GM23338 (cell line): Measurements from ENCODE around the gene USP15. TPM values are rescaled to one million over a fixed set of nuclear protein-coding genes. Genes with fewer than 3 reads are reported as not detected.

Experiments used
- ATAC-seq: fragments of 200-7000 bp; cut with Tn5 transposase; 3 replicates; pipeline ENCODE4 v1.9.1; 2020
- DNase-seq: peaks from one replicate; pipeline ENCODE4 v3.0.0-alpha.2; 2015; ENCODE audit warnings: low spot score
- H2AFZ ChIP-seq: fragments of 200-600 bp; sonication (generic); 2 replicates; pipeline ENCODE4 v1.8.0; 2016; ENCODE audit warnings: antibody characterized with exemption, mild to moderate bottlenecking, moderate library complexity
- H3F3A ChIP-seq: fragments of 200-600 bp; sonication (generic); replicated peaks from 2 replicates; pipeline ENCODE4 v1.8.0; 2017; ENCODE audit warnings: antibody characterized with exemption, mixed run types, low read depth
- H3K27ac ChIP-seq: fragments of 200-600 bp; sonication (generic); 2 replicates; pipeline ENCODE4 v1.6.1; 2016; ENCODE audit warnings: low read depth
- H3K27me3 ChIP-seq: fragments of 200-600 bp; sonication (generic); 2 replicates; pipeline ENCODE4 v1.8.0; 2016; ENCODE audit warnings: mild to moderate bottlenecking, mixed run types, moderate library complexity; ENCODE audit not compliant: insufficient read depth
- H3K36me3 ChIP-seq: fragments of 200-600 bp; sonication (generic); 2 replicates; pipeline ENCODE4 v1.8.0; 2016; ENCODE audit warnings: mild to moderate bottlenecking; ENCODE audit not compliant: insufficient read depth
- H3K4me1 ChIP-seq: fragments of 200-600 bp; sonication (generic); 2 replicates; pipeline ENCODE4 v1.8.0; 2016; ENCODE audit warnings: mild to moderate bottlenecking, moderate library complexity; ENCODE audit not compliant: insufficient read depth
- H3K4me2 ChIP-seq: fragments of 200-600 bp; sonication (generic); 2 replicates; pipeline ENCODE4 v1.7.1; 2017; ENCODE audit warnings: mixed run types
- H3K4me3 ChIP-seq: fragments of 200-600 bp; sonication (generic); 2 replicates; pipeline ENCODE4 v1.6.1; 2016; ENCODE audit warnings: mixed run types
- H3K79me2 ChIP-seq: fragments of 200-600 bp; sonication (generic); replicated peaks from 2 replicates; pipeline ENCODE4 v1.8.0; 2017; ENCODE audit warnings: mild to moderate bottlenecking; ENCODE audit not compliant: insufficient read depth
- H3K9me2 ChIP-seq: fragments of 200-600 bp; sonication (generic); 2 replicates; pipeline ENCODE4 v1.8.0; 2017; ENCODE audit not compliant: insufficient read depth
- H4K20me1 ChIP-seq: fragments of 200-600 bp; sonication (generic); replicated peaks from 2 replicates; pipeline ENCODE4 v1.8.0; 2017; ENCODE audit warnings: mild to moderate bottlenecking; ENCODE audit not compliant: insufficient read depth
- H3K27ac Mint-ChIP-seq: 2 replicates; pipeline ENCODE4 v1.8.0; 2020; ENCODE audit warnings: inconsistent platforms, mild to moderate bottlenecking, moderate library complexity, mixed read lengths
- H3K27me3 Mint-ChIP-seq: 3 replicates; pipeline ENCODE4 v1.8.0; 2022; ENCODE audit warnings: low read depth, mild to moderate bottlenecking, moderate library complexity, mixed read lengths, inconsistent platforms; ENCODE audit not compliant: insufficient read depth, poor library complexity
- H3K36me3 Mint-ChIP-seq: 3 replicates; pipeline ENCODE4 v1.8.0; 2021; ENCODE audit warnings: low read depth, mild to moderate bottlenecking, inconsistent platforms, moderate library complexity, mixed read lengths
- H3K4me1 Mint-ChIP-seq: 3 replicates; pipeline ENCODE4 v1.8.0; 2020; ENCODE audit warnings: mild to moderate bottlenecking, inconsistent platforms, mixed read lengths
- H3K4me3 Mint-ChIP-seq: 3 replicates; pipeline ENCODE4 v1.8.0; 2021; ENCODE audit warnings: moderate library complexity, mild to moderate bottlenecking, inconsistent platforms, mixed read lengths
- H3K9me3 Mint-ChIP-seq: 3 replicates; pipeline ENCODE4 v1.8.0; 2020; ENCODE audit warnings: moderate library complexity, mild to moderate bottlenecking, inconsistent platforms, mixed read lengths
- CREB1 ChIP-seq: fragments of 250-450 bp; sonication (Bioruptor Pico); IDR thresholded peaks from 2 replicates; pipeline ENCODE4 v1.5.0; 2020; ENCODE audit warnings: low read depth, mild to moderate bottlenecking, moderate library complexity
- CTCF ChIP-seq, 2 experiments: fragments of 200-600 bp in 1 of 2; sonication (generic) in 1 of 2; conservative IDR thresholded peaks; 2 replicates each; pipeline versions ENCODE4 v1.5.1 to v1.6.1; 2016 to 2017; ENCODE audit warnings: antibody characterized with exemption in 2 of 2, low read depth in 2 of 2, mild to moderate bottlenecking in 2 of 2, moderate library complexity in 1 of 2
- ETS1 ChIP-seq: IDR thresholded peaks from 2 replicates; pipeline ENCODE4 v1.6.1; 2016; ENCODE audit warnings: antibody characterized with exemption
- EZH2 ChIP-seq: fragments of 200-600 bp; sonication (generic); IDR thresholded peaks from one replicate; pipeline ENCODE4 v1.8.0; 2017; ENCODE audit warnings: antibody characterized with exemption, mild to moderate bottlenecking, low read depth; ENCODE audit not compliant: unreplicated experiment
- EZH2phosphoT487 ChIP-seq: fragments of 200-600 bp; sonication (generic); IDR thresholded peaks from one replicate; pipeline ENCODE4 v1.8.1; 2018; ENCODE audit warnings: antibody characterized with exemption; ENCODE audit not compliant: unreplicated experiment
- JUNB ChIP-seq: IDR thresholded peaks from one replicate; pipeline ENCODE4 v1.6.1; 2016; ENCODE audit warnings: antibody characterized with exemption; ENCODE audit not compliant: unreplicated experiment
- NANOG ChIP-seq: IDR thresholded peaks from 2 replicates; pipeline ENCODE4 v1.6.1; 2016; ENCODE audit warnings: antibody characterized with exemption, borderline replicate concordance
- POLR2AphosphoS5 ChIP-seq: IDR thresholded peaks from 2 replicates; pipeline ENCODE4 v1.6.1; 2016; ENCODE audit warnings: antibody characterized with exemption, low read depth
- REST ChIP-seq: IDR thresholded peaks from one replicate; pipeline ENCODE4 v1.6.1; 2018; ENCODE audit warnings: antibody characterized with exemption; ENCODE audit not compliant: unreplicated experiment
- STAT1 ChIP-seq: IDR thresholded peaks from one replicate; pipeline ENCODE4 v1.6.1; 2016; ENCODE audit warnings: antibody characterized with exemption; ENCODE audit not compliant: unreplicated experiment
- ZNF114 ChIP-seq: fragments of 250-450 bp; sonication (Bioruptor Pico); IDR thresholded peaks from 2 replicates; pipeline ENCODE4 v1.5.0; 2020; ENCODE audit warnings: mild to moderate bottlenecking, moderate library complexity
- ZNF331 ChIP-seq: fragments of 250-450 bp; sonication (Bioruptor Pico); IDR thresholded peaks from 2 replicates; pipeline ENCODE4 v1.5.0; 2020; ENCODE audit warnings: low read depth, mild to moderate bottlenecking, moderate library complexity
- ZNF462 ChIP-seq: fragments of 250-450 bp; sonication (Bioruptor Pico); IDR thresholded peaks from 2 replicates; pipeline ENCODE4 v1.5.0; 2020; ENCODE audit warnings: mild to moderate bottlenecking, moderate library complexity
- polyA plus RNA-seq: library from polyadenylated mRNA; unstranded; fragments of >200 nt; fragmentation: Nextera tagmentation; extraction: Ambion mirVana; gene quantifications from 2 replicates; pipeline ENCODE4 v1.2.1, GENCODE V29; 2016
- total RNA-seq: library from RNA; depleted of rRNA; stranded (reverse); fragments of >200 nt; shearing (Covaris generic); gene quantifications from 2 replicates; pipeline ENCODE4 v1.2.3, GENCODE V29; 2014

The USP15 gene
- total and polyA plus RNA-seq, 2 experiments from 2014 or later: 29.5 to 60.3 TPM

GRCh38 chr12:62270872-62271271 lies 10.7 kb downstream of the USP15 start:
- Histone ChIP-seq H3F3A (no peaks in the 10 kb centered on the region), H3K4me3 (no peak overlapping the region), H3K4me1 (no peaks in the 10 kb centered on the region), H4K20me1 (peaks cover 39% of the 10 kb centered on the region), H2AFZ (no peak overlapping the region), H3K4me2 (no peak overlapping the region), H3K27me3 (no peaks in the 10 kb centered on the region), H3K79me2 (peaks cover 96% of the 10 kb centered on the region), H3K27ac (no peak overlapping the region), H3K9me2 (no peaks in the 10 kb centered on the region), H3K36me3 (no peaks in the 10 kb centered on the region)
- Mint-ChIP-seq H3K27ac (no peak overlapping the region), H3K4me1 (no peaks in the 10 kb centered on the region; the same call in 2 of the 3 replicates), H3K27me3 (no peaks in the 10 kb centered on the region), H3K9me3 (no peaks in the 10 kb centered on the region), H3K36me3 (no peaks in the 10 kb centered on the region), H3K4me3 (no peak overlapping the region)
- TF ChIP-seq NANOG (no peak), POLR2AphosphoS5 (no peak), ZNF462 (CRISPR knock-in tag) (no peak), ZNF331 (CRISPR knock-in tag) (no peak), CREB1 (CRISPR knock-in tag) (no peak), EZH2 (no peak), STAT1 (no peak), ETS1 (no peak), CTCF (conservative IDR thresholded peaks at IDR 0.05; ENCODE audit: low read depth in 2 of 2) (no peak), EZH2phosphoT487 (no peak), ZNF114 (no peak), JUNB (no peak), REST (no peak)
- ATAC-seq: no peak
- no peak for DNase-seq
